Vagina (tissue), 2 donors: ENCODE data around the gene C11orf87.

Experiments
- CTCF ChIP-seq, 3 experiments: fragments of 450-650 bp in 2 of 3; fragments of 200-600 bp in 1 of 3; sonication (generic) in 1 of 3; IDR thresholded peaks; one replicate each; pipeline ENCODE4 v1.5.1; 2017 to 2019; ENCODE audit warnings: antibody characterized with exemption in 3 of 3, mild to moderate bottlenecking in 2 of 3, moderate library complexity in 2 of 3
- POLR2A ChIP-seq, 2 donors: fragments of 450-650 bp; IDR thresholded peaks; one replicate each; pipeline ENCODE4 v1.6.1; 2017; ENCODE audit warnings: antibody characterized with exemption in 2 of 2, mild to moderate bottlenecking in 2 of 2, moderate library complexity in 2 of 2
- POLR2AphosphoS5 ChIP-seq, 2 donors: sonication (generic); formaldehyde crosslinking; IDR thresholded peaks; one replicate each; pipeline ENCODE4 v1.9.0; 2017; ENCODE audit warnings: antibody characterized with exemption in 2 of 2, mild to moderate bottlenecking in 2 of 2, low read depth in 1 of 2; ENCODE audit not compliant: insufficient read depth in 1 of 2

- TF ChIP-seq CTCF (IDR thresholded peaks at IDR 0.05) (no peak), POLR2AphosphoS5 (IDR thresholded peaks at IDR 0.05; ENCODE audit: insufficient read depth in 1 of 2, low read depth in 1 of 2) (no peak), POLR2A (IDR thresholded peaks at IDR 0.05) (no peak)
These were observed 44.8 kb upstream of the C11orf87 start for GRCh38 chr11:109377039-109377742.
